Activated naive CD4-positive, alpha-beta T cell treated with anti-CD3 and anti-CD28 coated beads, Interleukin-2, amount 50 U/mL, for 72 hours (primary cell): ENCODE data around the gene AP5Z1. TPM values are rescaled to one million over a fixed set of nuclear protein-coding genes. Genes with fewer than 3 reads are reported as not detected.
A peak's percentile ranks its signal among the peaks of the same experiment; 100 is the strongest.

ENCODE experiments used
- ATAC-seq, 2 donors: fragments of 150-1000 bp; cut with Tn5 transposase; 2 replicates each; pipeline ENCODE4 v1.10.0; 2021; ENCODE audit warnings: mild to moderate bottlenecking in 2 of 2, moderate library complexity in 2 of 2
- DNase-seq, 2 donors: peaks; one replicate each; pipeline ENCODE4 v3.0.0; 2021 to 2022; ENCODE audit warnings: low spot score in 2 of 2
- H3K27ac Mint-ChIP-seq, 2 donors: one replicate each; pipeline ENCODE4 v1.8.0; 2022; ENCODE audit warnings: mild to moderate bottlenecking in 2 of 2, mixed read lengths in 2 of 2
- H3K36me3 Mint-ChIP-seq, 2 donors: one replicate each; pipeline ENCODE4 v1.8.0; 2022; ENCODE audit warnings: mixed read lengths in 2 of 2
- H3K9me3 Mint-ChIP-seq, 2 donors: one replicate each; pipeline ENCODE4 v1.8.0; 2022; ENCODE audit warnings: mixed read lengths in 2 of 2
- total RNA-seq, 2 donors: library from RNA; stranded (reverse); gene quantifications; one replicate each; pipeline ENCODE4 v1.2.3, GENCODE V29; 2022

AP5Z1 gene
- total RNA-seq, 2 donors from 2014 or later, result 35.2 to 39.0 TPM

DNA sequence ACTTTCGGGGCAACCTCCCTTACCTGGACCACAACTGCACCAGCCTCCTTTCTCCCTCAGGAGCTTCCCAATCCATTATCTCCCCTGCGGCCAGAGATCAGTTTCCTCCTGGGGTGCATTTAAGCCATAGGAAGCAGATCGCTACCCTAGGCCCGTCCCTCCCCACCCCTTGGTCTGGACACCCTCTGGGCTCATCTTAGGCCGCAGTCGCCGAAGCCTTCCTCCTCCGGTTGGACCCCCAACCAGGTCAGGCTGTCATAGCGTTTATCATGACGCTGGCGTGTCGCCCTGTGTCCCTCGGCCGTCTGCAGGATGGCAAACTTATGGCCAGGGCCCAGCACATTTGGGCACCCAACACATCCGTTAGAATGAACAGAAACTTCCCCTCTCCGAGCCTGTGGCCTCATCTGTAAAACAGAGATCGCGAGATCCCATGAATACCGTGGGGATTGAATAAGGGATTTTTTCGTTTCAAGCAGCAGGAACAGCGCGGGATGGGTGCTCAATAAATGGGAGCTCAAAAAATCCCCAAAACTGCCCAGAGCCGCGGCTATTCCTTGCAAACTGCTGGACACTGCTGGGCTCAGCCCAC lies 669 bp upstream of the AP5Z1 start:
- no peaks in the 10 kb centered on the region for H3K9me3 Mint-ChIP-seq
- peak overlapping the region; percentile 98 to 99 for H3K27ac Mint-ChIP-seq
- DNase-seq, result peak in 1 of 2 donors; percentile 27
- peaks cover 8 to 9% of the 10 kb centered on the region in 2 donors for H3K36me3 Mint-ChIP-seq
- peak; percentile 11 to 43 for ATAC-seq

DNA sequence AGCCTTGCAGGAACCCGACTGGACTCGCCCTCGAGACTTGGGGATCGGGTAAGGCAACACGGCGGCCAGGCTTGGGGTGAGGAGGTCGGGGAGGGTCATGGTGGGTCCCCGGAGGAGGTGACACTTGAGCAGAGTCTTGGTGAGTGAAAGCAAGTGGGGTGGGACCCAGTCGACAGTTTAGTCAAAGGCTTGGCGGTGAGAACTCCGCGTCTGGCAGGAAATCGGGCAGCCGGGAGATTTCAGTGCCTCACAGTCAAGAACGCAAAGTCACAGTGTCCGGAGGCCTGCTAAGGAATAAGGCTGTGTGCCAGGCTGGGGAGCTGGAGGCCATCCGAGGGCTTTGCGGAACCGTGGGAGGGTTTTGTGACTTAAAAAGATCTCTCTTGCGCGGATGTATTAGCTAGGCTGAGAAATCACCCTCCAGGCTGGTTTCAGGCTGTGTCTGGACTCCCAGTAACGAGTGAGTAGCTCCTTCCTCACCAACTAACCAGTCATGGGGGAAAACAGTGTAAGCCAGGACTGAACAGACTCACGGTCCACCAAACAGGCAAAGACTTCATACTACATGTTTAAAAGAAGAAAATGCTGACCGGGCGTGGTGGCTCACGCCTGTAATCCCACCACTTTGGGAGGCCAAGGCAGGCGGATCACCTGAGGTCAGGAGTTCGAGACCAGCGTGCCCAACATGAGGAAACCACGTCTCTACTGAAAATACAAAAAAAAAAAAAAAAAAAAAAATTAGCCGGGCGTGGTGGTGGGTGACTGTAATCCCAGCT lies 613 bp downstream of the AP5Z1 start:
- peak in 1 of 2 donors; percentile 27 for ATAC-seq
- peaks cover 8 to 9% of the 10 kb centered on the region in 2 donors for H3K36me3 Mint-ChIP-seq
- peak in 1 of 2 donors; percentile 42 for DNase-seq
- H3K27ac Mint-ChIP-seq, result peak overlapping the region; percentile 98 to 99
- H3K9me3 Mint-ChIP-seq, result no peaks in the 10 kb centered on the region

DNA sequence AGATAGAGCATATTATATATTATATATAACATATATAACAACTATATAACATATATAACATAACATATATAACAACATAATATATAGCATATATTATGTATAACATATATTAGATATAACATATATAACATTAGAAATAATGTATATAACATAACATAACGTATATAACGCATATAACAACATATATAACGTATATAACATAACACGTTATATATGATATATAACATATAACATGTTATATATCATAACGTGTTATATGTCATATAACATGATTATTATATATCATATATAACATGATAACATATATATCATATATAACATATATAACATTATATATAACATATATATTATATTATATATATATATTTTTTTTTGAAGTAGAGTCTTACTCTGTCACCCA lies 3.7 kb downstream of the AP5Z1 start:
- no peak for ATAC-seq
- no peak for DNase-seq
- Mint-ChIP-seq H3K36me3 (peaks cover 8 to 15% of the 10 kb centered on the region in 2 donors), H3K27ac (no peak overlapping the region), H3K9me3 (no peaks in the 10 kb centered on the region)

DNA sequence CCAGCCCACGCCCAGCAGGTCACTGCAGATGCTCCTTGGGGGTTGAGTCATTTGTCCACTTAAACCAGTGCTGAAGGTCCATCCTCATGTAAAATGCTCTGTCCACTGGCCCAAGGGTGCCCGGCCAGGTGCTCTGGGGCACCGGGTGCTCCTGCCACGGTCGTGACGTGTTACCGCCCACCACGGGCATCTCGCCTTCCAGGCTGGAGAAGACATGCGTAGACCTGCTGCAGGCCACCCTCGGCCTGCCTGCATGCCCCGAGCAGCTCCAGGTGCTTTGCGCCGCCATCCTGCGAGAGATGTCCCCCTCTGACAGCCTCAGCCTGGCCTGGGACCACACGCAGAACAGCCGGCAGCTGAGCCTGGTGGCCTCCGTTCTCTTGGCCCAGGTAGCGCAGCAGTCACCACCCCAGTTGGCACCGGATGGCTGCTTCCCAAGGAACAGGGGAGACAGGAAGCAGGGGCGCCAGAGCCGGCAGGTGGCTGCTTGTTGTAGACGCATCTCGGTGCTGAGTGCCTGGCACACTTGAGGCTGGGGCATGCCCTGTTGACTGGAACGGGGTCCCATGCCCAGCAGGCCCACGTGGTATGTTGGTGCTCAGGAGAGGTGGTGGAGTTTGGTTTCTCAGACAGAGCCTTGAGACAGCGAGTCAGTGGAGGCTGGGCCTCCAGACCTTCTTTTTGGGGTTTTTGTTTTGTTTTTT lies 6.1 kb downstream of the AP5Z1 start:
- ATAC-seq (no peak), DNase-seq (no peak)
- H3K36me3 Mint-ChIP-seq, result peaks cover 0 to 6% of the 10 kb centered on the region in 2 donors

DNA sequence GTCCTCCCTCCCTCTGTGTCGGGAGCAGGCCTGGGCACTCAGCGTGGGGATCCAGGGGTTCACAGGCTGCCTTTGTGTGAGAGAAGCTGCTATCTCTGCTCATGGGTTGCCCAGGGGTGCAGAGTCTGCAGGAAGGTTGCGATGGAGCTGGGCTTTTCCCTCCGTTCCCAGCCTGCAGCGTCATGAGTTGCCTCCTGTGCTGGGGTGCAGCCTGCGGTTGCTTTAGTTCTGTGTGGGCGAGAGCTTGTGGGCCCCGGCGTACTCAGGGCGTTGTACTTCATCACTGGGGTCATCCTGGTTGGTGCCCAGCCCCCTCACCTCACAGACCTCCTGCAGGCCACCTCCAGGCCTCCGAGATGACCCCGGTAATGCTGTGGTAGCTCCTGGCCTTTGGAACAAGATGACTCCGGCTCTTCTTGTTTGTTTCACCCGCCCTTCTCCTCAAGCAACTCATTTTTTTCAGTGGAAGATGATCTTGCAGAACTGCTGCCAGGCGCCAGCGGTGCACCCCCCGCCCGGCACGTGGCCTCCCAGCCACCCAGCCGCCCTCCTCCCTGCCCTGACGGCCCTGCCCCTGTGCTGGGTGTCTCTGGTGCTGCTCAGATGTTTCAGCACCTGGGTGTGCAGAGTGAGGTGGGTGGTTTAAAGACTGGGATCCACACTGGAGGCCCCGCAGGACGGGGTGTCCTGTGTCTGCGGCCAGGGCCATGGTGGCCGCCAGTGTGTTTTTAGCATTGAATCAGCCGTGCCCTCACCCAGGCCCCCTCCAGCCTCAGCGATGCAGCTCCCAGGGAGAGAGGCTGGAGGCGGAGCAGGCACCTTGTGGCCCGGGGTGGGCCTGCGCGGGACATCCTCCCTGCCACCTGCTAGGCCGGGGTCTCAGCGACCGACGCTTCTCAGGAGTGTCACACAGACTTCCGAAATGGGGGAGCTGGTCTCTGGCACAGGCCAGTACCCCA lies 7.2 kb downstream of the AP5Z1 start:
- H3K27ac Mint-ChIP-seq, result no peak overlapping the region
- DNase-seq (no peak), ATAC-seq (no peak)
- H3K36me3 Mint-ChIP-seq, result peaks cover 0 to 6% of the 10 kb centered on the region in 2 donors
- no peaks in the 10 kb centered on the region for H3K9me3 Mint-ChIP-seq

More for the DNA sequence above, 6.1 kb downstream of the AP5Z1 start:
- no peaks in the 10 kb centered on the region for H3K9me3 Mint-ChIP-seq
- H3K27ac Mint-ChIP-seq, result no peak overlapping the region

DNA sequence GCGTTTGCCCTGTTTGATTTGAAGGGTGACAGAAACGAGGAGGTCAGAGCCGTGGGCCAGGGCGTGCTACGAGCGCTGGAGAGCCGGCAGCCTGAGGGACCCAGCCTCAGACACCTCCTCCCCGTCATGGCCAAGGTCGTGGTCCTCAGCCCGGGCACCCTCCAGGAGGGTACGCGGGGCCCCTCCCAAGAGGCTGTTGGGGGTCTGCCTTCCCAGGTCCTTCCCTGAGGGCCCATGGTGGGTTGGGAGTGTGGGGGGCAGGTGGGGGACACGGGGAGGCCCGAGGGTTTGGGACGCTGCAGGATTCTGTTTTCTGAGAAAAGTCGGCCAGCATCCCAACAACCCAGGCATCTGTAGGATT lies 7.8 kb downstream of the AP5Z1 start:
- Mint-ChIP-seq H3K27ac (no peak overlapping the region), H3K9me3 (no peaks in the 10 kb centered on the region)
- no peak for DNase-seq

DNA sequence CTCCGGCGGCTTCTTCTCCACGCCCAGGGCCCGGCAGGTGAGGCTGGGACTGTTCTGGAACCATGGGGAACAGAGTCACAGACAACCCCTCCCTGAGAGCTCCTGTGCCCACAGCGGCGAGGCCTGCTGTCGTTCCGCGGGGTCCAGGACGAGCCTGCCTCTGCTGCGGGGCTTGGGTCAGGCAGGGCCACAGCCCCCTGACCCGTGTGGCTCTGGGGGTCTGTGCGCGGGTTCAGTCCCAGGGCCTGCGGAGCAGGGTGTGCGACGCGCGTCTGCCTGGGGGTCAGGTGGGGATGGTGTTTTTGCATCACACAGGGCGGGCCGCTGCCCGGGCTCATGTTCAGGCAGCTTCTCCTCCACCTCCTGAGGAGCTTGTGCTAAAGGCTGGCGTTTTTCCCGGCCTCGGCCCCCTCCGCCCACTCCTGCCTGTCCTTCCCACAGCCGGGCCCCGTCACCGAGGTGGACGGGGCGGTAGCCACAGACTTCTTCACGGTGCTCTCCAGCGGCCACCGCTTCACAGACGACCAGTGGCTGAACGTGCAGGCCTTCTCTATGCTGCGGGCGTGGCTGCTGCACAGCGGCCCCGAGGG lies 8.4 kb downstream of the AP5Z1 start:
- DNase-seq, result no peak
- Mint-ChIP-seq H3K9me3 (no peaks in the 10 kb centered on the region), H3K27ac (no peak overlapping the region), H3K36me3 (peaks cover 0 to 6% of the 10 kb centered on the region in 2 donors)
- ATAC-seq, result no peak

More for the DNA sequence above, 7.8 kb downstream of the AP5Z1 start:
- no peak for ATAC-seq
- peaks cover 0 to 6% of the 10 kb centered on the region in 2 donors for H3K36me3 Mint-ChIP-seq

DNA sequence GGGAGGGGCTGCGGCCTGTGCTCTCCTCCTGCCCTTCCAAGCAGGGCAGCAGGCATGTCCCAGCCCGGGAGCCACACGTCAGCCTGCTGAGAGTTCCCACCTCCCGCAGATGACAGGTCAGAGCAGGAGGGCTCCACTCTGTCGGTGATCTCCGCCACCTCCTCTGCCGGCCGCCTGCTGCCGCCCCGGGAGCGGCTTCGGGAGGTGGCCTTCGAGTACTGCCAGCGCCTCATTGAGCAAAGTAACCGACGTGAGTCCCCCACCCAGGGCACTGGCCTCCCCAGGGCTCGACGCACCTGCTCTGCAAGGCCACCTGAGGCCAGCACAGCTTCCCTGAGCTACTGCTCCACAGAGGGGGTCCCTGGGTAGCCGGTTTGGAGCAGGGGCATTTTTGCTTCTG lies 9.4 kb downstream of the AP5Z1 start:
- H3K9me3 Mint-ChIP-seq, result no peaks in the 10 kb centered on the region
- H3K36me3 Mint-ChIP-seq, result peaks cover 0 to 6% of the 10 kb centered on the region in 2 donors
- ATAC-seq (no peak), DNase-seq (no peak)
- no peak overlapping the region for H3K27ac Mint-ChIP-seq

DNA sequence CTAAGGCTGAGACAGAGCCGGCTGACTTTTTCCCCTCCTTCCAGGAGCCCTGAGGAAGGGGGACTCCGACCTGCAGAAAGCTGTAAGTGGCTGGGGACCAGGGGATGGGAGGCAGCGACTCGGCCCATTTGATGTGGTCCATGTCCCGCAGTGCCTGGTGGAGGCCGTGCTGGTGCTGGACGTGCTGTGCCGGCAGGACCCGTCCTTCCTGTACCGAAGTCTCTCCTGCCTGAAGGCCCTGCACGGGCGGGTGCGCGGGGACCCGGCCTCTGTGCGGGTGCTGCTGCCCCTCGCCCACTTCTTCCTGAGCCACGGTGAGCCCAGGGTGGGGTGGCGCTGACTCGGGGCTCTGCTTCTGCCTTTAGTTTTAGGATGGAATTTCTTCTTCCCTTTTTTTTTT lies 9.9 kb downstream of the AP5Z1 start:
- DNase-seq (no peak), ATAC-seq (no peak)
- Mint-ChIP-seq H3K27ac (no peak overlapping the region), H3K9me3 (no peaks in the 10 kb centered on the region), H3K36me3 (peaks cover 0 to 6% of the 10 kb centered on the region in 2 donors)

DNA sequence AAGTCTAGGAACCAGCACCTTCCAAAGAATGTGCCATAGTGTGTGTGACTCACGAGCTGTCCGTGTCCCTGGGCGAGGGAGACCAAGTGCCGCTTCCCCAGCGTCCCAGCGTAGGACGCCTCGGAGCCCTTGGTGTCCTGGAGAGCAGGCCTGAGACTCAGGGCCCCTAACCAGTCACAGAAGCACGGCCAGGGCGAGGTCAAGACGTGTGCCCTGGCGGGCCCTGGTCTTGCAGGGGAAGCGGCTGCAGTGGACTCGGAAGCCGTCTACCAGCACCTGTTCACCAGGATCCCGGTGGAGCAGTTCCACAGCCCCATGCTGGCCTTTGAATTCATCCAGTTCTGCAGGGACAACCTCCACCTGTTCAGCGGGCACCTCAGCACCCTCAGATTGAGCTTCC lies 10.6 kb downstream of the AP5Z1 start:
- H3K9me3 Mint-ChIP-seq, result no peaks in the 10 kb centered on the region
- DNase-seq (no peak), ATAC-seq (no peak)
- peaks cover 0 to 6% of the 10 kb centered on the region in 2 donors for H3K36me3 Mint-ChIP-seq
- H3K27ac Mint-ChIP-seq, result no peak overlapping the region

DNA sequence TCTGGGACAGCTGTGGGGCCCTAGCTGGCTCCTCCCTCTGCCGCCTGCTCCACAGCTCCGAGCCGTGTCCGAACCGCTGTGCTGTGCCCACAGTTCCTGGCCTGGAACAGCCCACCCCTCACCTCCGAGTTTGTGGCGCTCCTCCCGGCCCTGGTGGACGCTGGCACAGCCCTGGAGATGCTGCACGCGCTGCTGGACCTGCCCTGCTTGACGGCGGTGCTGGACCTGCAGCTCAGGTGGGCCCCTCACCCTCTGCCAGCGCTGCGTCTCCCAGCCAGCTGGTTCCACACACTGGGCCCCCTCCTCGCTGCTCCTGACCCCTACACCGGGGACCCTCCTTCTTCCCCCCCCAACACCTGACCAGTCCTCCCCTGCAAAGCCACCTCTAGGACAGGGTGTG lies 12.1 kb downstream of the AP5Z1 start:
- ATAC-seq (no peak), DNase-seq (no peak)
- peaks cover 0 to 5% of the 10 kb centered on the region in 2 donors for H3K36me3 Mint-ChIP-seq
- H3K27ac Mint-ChIP-seq, result no peak overlapping the region
- H3K9me3 Mint-ChIP-seq, result no peaks in the 10 kb centered on the region

DNA sequence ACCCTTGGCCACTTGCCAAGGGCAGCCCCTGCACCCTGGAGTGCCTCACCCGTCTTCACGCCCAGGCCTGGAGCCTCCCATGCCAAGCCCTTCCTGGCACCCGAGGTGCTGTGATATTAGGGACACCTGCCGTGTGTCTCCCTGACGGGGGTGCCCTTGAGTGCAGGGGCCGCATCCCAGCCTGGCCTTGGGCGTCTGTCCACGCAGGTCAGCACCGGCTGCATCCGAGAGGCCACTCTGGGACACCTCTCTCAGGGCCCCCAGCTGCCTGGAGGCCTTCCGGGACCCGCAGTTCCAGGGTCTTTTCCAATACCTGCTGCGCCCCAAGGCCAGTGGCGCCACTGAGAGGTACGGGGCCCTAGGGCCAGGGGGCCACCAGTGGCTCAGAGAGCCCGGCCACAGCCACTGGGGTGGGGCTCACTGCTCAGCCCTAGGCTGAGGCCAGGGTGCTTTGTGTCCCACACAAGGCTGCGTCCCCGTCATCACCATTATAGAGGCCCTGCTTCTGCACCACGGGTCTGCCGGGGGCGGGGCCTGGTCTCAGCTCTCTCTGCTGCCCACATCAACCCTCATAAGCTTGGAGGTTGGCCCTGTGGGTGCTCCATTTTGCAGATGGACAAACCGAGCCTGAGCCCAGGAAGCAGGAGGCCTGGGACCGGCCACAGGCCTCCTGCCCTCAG lies 12.7 kb downstream of the AP5Z1 start:
- ATAC-seq, result no peak
- H3K9me3 Mint-ChIP-seq, result no peaks in the 10 kb centered on the region
- no peak for DNase-seq
- peaks cover 0 to 5% of the 10 kb centered on the region in 2 donors for H3K36me3 Mint-ChIP-seq
- H3K27ac Mint-ChIP-seq, result no peak overlapping the region

DNA sequence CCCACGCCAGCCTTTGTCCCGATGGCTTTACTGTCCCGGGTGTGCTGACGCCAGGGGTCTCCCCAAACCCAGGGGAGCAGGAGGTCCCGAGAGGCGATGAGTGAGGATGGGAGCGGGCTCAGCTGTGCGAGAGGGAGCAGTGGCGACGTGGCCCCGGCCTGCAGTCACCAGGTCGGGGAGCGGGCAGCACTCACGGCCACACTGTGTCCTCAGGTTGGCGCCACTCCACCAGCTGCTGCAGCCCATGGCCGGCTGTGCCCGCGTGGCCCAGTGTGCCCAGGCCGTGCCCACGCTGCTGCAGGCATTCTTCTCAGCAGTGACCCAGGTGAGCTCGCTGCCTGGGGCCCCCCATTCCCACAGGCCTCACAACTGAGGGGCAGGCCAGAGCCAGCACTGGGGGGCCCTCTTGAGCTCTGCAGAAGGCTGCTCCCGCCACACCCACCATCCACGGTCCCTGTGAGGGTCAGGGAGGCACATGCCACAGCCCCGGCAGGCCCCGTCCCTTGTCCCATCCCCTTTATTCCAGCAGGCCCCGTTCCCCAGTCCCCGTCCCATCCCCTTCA lies 13.3 kb downstream of the AP5Z1 start:
- Mint-ChIP-seq H3K36me3 (peaks cover 0 to 5% of the 10 kb centered on the region in 2 donors), H3K27ac (no peak overlapping the region), H3K9me3 (no peaks in the 10 kb centered on the region)
- ATAC-seq (no peak), DNase-seq (no peak)

DNA sequence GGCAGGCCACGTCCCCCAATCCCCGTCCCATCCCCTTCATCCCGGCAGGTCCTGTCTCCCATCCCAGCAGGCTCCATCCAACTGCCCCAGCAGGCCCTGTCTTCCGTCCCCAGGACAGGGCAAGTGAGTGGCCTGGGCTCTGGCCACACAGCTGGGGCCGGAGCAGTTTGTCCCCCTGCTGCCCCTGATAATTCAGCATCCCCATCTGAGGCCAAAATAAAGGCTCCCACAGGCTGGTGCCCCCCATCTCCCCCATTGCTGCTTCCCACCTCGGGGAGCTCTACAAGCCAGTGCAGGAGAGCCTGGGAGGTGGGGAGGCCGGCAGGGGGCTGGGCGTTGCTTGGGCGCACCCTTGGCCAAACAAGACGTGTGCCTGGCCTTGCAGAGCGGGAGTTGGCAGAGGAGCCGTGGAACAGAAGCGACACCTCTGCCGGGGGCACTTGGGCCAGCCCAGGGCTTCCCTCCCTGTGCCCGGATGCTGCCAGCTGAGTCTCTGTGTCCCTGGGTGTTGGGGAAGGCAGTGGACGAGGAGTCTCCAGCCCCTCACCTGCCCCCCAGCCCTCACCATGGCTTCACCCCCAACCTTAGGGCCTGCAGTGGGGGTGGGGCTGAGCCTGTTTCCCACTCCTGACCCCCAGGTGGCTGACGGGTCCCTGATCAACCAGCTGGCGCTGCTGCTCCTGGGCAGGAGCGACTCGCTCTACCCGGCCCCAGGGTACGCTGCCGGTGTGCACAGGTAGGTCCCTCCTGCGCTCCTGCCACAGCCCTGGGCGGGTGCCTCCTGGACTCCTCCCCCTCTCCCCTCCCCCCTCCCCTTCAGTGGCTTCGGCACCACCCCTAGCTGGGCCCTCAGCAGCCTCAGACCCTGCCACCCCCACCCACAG lies 14.0 kb downstream of the AP5Z1 start:
- ATAC-seq, result no peak
- H3K36me3 Mint-ChIP-seq, result peaks cover 4 to 5% of the 10 kb centered on the region in 2 donors
- no peak for DNase-seq
- H3K27ac Mint-ChIP-seq, result no peak overlapping the region
- H3K9me3 Mint-ChIP-seq, result no peaks in the 10 kb centered on the region
